Breast epithelium (tissue), 3 donors: ENCODE data around the gene GART.

Experiments used
- POLR2A ChIP-seq: fragments of 450-650 bp; IDR thresholded peaks from one replicate; pipeline ENCODE4 v1.6.1; 2016; ENCODE audit warnings: antibody characterized with exemption, mild to moderate bottlenecking, moderate library complexity
- TF ChIP-seq, protein P1 (sequence below), 3 donors: fragments of 450-650 bp; IDR thresholded peaks; one replicate each; pipeline ENCODE4 v1.5.1; 2016 to 2017; ENCODE audit warnings: antibody characterized with exemption in 3 of 3, mild to moderate bottlenecking in 3 of 3, moderate library complexity in 3 of 3

DNA sequence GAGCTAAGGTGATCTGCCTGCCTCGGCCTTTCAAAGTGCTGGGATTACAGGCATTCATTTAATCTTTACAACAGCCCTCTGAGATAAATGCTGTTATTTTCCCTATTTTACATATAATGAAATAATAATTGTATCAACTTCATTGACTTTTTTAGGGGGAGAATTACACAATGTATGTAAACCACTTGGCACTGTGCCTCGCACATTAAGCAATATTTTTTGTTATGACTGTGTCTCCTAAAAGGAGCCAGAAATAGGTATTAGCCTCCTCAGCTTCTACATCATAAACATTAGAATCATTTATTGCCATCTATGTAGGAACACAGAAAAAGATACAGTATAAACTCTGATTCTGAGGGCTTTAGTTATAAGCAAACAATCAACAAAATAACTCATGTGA lies 49.3 kb downstream of the GART start:
- TF ChIP-seq POLR2A = no peak
- TF ChIP-seq, protein P1, sequence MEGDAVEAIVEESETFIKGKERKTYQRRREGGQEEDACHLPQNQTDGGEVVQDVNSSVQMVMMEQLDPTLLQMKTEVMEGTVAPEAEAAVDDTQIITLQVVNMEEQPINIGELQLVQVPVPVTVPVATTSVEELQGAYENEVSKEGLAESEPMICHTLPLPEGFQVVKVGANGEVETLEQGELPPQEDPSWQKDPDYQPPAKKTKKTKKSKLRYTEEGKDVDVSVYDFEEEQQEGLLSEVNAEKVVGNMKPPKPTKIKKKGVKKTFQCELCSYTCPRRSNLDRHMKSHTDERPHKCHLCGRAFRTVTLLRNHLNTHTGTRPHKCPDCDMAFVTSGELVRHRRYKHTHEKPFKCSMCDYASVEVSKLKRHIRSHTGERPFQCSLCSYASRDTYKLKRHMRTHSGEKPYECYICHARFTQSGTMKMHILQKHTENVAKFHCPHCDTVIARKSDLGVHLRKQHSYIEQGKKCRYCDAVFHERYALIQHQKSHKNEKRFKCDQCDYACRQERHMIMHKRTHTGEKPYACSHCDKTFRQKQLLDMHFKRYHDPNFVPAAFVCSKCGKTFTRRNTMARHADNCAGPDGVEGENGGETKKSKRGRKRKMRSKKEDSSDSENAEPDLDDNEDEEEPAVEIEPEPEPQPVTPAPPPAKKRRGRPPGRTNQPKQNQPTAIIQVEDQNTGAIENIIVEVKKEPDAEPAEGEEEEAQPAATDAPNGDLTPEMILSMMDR (IDR thresholded peaks at IDR 0.05) = no peak
